ENCODE data around the gene ZCCHC4.

GRCh38 chr4:25367877-25368276, 55.3 kb downstream of the ZCCHC4 start:
- TF ChIP-seq CTCF (IDR thresholded peaks at IDR 0.05) (no peak), POLR2A (IDR thresholded peaks at IDR 0.05) (no peak)
